ENCODE results near the gene EVL. TPM values are rescaled to one million over a fixed set of nuclear protein-coding genes. Genes with fewer than 3 reads are reported as not detected.

The EVL gene
- polyA plus RNA-seq, 1 experiment: 18.6 TPM

GRCh38 chr14:100137173-100137572 lies 72.0 kb downstream of the EVL start:
- CTCF ChIA-PET: interaction anchor here (0.7 kb wide), 1 partner anchor 168 kb away, joined by 3 read pairs; no protein-coding TSS in a partner anchor
- peaks cover 8% of the 10 kb centered on the region for H3K36me3 ChIP-seq (ENCODE audit: control insufficient read depth, insufficient read depth, low read length)
- POLR2A ChIA-PET: no interaction called here
- H3K27me3 ChIP-seq (ENCODE audit: control insufficient read depth, insufficient read depth, low read length): no peaks in the 10 kb centered on the region
- no peak for DNase-seq (ENCODE audit: low read depth)
- no peak for TF ChIP-seq CTCF (IDR thresholded peaks at IDR 0.05; ENCODE audit: insufficient read depth, low read depth, low read length)
- no peak overlapping the region for H3K4me3 ChIP-seq (ENCODE audit: low read depth, low read length)

GRCh38 chr14:100138082-100138787 lies 73.0 kb downstream of the EVL start:
- no peak for TF ChIP-seq CTCF (IDR thresholded peaks at IDR 0.05; ENCODE audit: insufficient read depth, low read depth, low read length)

GRCh38 chr14:100138955-100139354 lies 73.7 kb downstream of the EVL start:
- H3K36me3 ChIP-seq (ENCODE audit: control insufficient read depth, insufficient read depth, low read length): peaks cover 8% of the 10 kb centered on the region
- no peak for TF ChIP-seq CTCF (IDR thresholded peaks at IDR 0.05; ENCODE audit: insufficient read depth, low read depth, low read length)
- ChIA-PET CTCF (no interaction called here), POLR2A (no interaction called here)
- no peak overlapping the region for H3K4me3 ChIP-seq (ENCODE audit: low read depth, low read length)
- DNase-seq (ENCODE audit: low read depth): no peak
- no peaks in the 10 kb centered on the region for H3K27me3 ChIP-seq (ENCODE audit: control insufficient read depth, insufficient read depth, low read length)

More at GRCh38 chr14:100138082-100138787, 73.0 kb downstream of the EVL start:
- Histone ChIP-seq H3K27me3 (ENCODE audit: control insufficient read depth, insufficient read depth, low read length) (no peaks in the 10 kb centered on the region), H3K36me3 (ENCODE audit: control insufficient read depth, insufficient read depth, low read length) (peaks cover 8% of the 10 kb centered on the region), H3K4me3 (ENCODE audit: low read depth, low read length) (no peak overlapping the region)
- ChIA-PET CTCF (interaction anchor here (0.6 to 0.7 kb wide), 2 partner anchors 29 to 167 kb away, joined by 3 read pairs; no protein-coding TSS in a partner anchor), POLR2A (no interaction called here)
- no peak for DNase-seq (ENCODE audit: low read depth)

- Histone ChIP-seq H3K4me3 (ENCODE audit: low read depth, low read length) (no peak overlapping the region), H3K36me3 (ENCODE audit: control insufficient read depth, insufficient read depth, low read length) (peaks cover 4% of the 10 kb centered on the region; the same call in 1 of the 2 replicates), H3K27me3 (ENCODE audit: control insufficient read depth, insufficient read depth, low read length) (no peaks in the 10 kb centered on the region)
- no peak for DNase-seq (ENCODE audit: low read depth)
- TF ChIP-seq CTCF (IDR thresholded peaks at IDR 0.05; ENCODE audit: insufficient read depth, low read depth, low read length): no peak
- ChIA-PET POLR2A (no interaction called here), CTCF (interaction anchor here (1.1 kb wide), 1 partner anchor 33 kb away, joined by 4 read pairs; no protein-coding TSS in a partner anchor)
Measured at GRCh38 chr14:100140452-100141078, 75.3 kb downstream of the EVL start.

- Histone ChIP-seq H3K36me3 (ENCODE audit: control insufficient read depth, insufficient read depth, low read length) (peaks cover 3% of the 10 kb centered on the region; the same call in 1 of the 2 replicates), H3K27me3 (ENCODE audit: control insufficient read depth, insufficient read depth, low read length) (no peaks in the 10 kb centered on the region), H3K4me3 (ENCODE audit: low read depth, low read length) (no peak overlapping the region)
- TF ChIP-seq CTCF (IDR thresholded peaks at IDR 0.05; ENCODE audit: insufficient read depth, low read depth, low read length): no peak
- ChIA-PET POLR2A (no interaction called here), CTCF (interaction anchor here (1.0 to 1.7 kb wide), 5 partner anchors 13 to 52 kb away, joined by 3 to 4 read pairs (median 3); no protein-coding TSS in a partner anchor)
- DNase-seq (ENCODE audit: low read depth): no peak
Measured at GRCh38 chr14:100141098-100141497, 75.9 kb downstream of the EVL start.

All from BJ (cell line).